ENCODE data around the gene ABHD16B.
"Not testable (repeated sequence)": the region's sequence is repeated elsewhere in the genome, so short reads cannot be mapped to it uniquely, and the experiment has no call there.

Gene ABHD16B

DNA sequence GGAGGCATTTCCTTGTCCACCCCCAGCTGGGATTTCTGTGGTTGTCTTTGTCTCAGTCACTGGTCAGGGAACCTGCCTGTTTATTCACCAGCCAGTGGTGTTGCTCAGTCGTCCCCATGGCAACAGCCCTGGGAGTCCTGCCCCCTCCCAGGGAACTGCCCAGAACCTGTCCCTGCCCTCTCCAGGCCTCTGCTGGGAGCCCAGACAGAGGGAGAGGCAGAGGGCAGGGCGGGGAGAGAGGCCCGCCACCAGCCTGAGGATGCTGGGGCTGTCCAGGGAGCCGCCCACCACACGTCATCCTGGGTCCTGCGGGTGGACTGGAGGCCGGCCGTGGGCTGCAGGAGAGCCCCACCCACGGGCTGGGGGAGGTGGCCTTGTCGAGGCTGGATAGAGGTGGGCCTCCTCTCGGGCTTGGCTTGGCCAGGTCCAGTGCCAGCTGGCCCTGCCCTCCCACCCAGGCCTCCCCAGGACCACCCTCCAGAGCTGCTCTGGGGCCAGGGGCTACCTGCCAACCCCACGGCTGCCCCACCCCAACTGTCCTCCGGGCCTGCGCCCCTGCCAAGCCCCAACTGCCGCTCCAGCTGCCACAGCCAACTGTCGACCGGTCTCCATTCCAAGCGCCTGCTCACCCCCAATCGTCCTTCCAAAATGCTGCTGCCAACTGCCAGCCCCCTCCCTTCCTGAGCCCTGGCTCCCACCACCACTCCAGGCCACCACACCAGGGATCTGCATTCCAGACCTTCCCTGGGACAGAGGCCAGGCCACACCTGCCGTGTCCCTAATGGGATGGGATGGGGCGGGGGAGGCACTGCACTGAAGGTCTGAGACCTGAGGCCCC, 26.1 kb upstream of the ABHD16B start:
- no peak for DNase-seq (ENCODE audit: low read depth)

DNA sequence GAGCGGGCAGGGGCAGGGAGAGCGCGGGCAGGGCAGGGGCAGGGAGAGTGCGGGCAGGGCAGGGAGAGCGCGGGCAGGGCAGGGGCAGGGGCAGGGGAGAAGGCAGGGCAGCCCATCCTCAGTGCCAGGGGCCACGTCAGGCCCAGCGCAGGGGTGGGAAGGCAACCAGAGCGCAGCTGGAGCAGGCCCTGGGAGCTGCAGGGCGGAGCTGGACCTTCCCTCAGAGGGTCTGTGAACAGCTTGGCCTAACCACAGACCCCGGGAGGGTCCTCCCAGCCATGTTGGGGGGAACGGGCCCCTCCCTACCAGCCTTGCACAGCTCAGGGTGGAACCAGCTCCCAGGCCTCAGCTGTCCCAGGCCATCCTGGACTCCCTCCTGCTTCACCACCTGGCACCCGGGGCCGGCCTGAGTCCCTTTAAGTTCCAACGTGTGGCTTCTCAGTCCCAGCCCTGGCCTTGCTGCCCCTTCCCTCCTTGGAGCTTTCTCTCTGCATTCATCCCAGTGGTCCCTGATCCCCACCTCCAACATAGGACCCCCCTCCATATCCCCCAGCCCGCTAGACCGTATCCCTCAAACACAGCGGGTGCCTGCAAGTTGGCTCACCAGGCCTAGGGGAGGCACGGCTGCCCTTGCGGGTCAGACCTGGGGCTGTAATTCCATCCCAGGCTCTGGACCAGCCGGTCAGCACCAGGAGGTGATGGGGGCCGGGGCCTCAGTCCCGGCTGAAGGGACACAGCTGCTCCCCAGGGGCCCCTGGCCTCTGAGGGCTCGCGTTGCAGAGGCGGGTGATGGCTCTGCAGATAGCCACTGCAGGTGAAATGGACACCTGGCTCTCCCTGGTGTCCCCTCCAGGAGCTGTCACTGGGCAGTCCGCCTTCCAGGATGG, 24.6 kb upstream of the ABHD16B start:
- DNase-seq (ENCODE audit: low read depth): no peak

DNA sequence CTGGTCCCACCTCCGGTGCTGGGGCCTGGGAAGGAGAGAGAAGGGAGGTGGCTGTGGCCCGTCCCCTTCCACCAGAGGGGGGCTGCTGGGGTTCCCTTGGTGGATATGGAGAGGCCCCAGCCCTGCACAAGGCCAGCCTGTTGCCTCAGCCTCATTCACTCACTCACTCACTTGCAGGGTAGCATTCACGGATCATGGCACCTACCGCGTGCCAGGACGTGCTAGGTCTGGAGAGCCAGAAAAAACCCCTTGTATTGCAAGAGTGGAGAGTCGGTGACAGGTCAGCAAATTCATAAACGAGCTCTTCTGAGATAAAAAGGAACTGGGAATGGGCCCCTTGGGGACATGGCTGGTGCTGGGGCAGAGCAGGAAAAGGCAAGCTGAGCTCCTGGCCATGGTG, 23.8 kb upstream of the ABHD16B start:
- no peak for DNase-seq (ENCODE audit: low read depth)

DNA sequence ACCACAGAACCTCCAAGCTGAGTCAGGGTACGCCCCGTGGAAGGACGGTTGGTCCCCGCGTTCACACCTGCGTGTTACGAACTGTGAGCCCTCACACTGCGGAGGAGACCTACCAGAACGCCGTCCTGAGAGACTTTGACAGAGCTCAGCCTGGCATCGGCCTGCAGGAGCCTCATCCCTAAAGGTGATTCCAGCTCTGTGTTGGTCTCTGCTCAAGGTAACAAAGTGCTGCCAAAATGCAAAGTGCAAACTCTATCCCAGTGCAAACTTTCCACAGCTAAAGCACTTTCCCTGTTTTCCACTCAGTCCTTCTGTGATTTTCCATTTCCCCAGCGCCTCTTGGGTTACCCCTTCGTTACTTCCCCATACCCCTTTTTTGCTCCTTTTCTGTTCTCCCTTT, 21.7 kb upstream of the ABHD16B start:
- DNase-seq (ENCODE audit: low read depth): no peak

DNA sequence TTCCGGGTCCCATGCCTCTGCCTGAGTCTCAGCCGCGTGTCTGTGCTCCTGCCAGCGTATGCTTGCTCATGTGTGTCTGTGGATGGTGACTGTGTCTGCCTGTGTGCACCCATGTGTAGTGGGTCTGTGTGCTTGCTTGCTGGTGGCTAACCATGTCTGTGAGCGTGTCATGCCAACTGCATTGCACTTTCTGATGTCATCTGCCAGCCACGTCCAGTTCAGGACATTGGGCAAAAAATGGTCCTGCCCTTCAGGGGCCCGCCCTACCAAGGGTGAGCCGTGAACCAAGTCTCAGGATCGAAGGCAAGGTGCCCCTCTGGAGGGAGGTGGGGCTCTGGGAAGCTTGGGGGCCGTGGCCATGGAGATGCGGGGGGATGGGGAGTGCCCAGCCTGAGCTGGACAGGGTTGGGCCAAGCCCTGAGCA, 20.9 kb upstream of the ABHD16B start:
- no peak for DNase-seq (ENCODE audit: low read depth)

DNA sequence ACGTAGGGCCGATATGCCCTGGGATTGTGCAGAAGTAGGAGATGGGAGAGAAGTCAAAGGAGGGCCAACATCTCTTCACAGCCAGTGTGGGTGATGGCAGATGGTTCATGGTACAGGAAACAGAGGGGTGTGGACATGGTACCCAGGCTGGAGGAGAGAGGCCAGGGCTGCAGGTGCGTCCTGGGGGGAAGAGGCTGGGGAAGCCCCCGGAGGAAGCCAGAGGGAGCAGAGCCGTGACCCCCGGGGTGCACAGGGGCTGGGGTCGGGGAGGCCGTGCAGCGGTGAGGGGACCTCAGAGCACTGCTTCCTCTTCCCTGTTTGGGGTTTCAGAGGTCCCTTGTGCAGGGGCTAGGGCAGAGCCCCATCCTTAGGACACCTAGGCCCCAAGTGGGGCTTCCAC, 19.0 kb upstream of the ABHD16B start:
- DNase-seq (ENCODE audit: low read depth): no peak

DNA sequence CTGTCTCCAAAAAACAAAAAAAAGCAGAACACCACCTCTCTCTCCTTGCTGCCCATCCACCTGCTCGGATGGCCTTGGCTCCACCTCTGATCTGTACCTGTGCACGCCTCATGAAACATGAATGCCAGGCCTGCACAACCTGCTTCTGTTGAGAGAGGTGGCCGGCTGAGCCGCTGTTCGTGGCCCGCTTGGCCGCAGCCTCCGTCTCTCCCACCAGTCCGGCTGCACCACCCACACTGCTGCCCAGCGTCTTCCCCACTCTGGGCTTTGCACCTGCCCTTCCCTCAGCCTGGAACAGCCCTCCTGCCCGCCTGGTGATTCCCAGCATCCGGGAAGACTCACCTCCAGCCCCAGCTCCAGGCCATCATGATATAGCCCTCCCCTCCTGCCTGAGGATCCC, 18.1 kb upstream of the ABHD16B start:
- DNase-seq (ENCODE audit: low read depth): no peak

DNA sequence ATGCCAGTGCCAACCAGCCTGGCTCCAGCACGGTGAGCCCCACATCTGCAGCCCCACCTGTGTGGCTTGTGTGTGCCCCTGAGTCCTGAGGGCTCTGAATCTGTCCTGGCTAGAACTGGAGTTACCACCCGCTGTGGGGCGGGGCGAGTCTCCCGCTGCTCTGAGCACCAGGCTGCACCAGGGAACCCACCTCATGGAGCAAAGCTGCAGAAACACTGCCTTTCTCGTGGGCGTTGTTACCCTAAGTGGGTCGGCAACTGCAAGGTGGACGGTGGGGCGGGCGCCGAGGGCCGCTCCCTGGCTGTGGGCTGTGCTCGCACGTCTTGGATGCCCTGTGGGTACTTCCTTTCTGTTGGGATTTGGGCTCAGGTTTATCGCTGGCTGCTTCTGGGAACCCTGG, 17.5 kb upstream of the ABHD16B start:
- no peak for DNase-seq (ENCODE audit: low read depth)

DNA sequence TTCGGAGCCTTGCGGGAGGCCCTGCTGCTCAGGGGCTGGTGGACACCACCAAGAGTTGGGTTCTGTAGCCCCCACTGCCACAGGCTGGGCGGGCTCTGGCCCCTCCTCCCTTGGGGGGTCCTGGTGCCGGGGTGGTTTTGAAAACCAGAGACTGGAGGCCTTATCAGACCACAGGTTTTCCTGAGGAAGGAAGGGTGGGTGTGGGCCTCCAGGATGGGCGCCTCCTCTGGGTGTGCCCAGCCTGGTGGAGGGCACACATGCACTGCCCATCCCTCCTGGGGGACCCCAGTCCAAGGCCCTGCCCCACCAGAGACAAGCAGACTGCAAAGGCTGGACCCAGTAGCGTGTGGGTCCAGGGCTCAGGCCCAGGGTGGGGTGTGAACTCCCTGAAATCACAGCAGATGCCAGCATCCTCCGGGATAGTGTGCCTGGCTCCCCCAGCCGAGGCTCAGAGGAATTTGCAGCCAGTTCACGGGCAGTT, 16.7 kb upstream of the ABHD16B start:
- DNase-seq (ENCODE audit: low read depth): no peak

DNA sequence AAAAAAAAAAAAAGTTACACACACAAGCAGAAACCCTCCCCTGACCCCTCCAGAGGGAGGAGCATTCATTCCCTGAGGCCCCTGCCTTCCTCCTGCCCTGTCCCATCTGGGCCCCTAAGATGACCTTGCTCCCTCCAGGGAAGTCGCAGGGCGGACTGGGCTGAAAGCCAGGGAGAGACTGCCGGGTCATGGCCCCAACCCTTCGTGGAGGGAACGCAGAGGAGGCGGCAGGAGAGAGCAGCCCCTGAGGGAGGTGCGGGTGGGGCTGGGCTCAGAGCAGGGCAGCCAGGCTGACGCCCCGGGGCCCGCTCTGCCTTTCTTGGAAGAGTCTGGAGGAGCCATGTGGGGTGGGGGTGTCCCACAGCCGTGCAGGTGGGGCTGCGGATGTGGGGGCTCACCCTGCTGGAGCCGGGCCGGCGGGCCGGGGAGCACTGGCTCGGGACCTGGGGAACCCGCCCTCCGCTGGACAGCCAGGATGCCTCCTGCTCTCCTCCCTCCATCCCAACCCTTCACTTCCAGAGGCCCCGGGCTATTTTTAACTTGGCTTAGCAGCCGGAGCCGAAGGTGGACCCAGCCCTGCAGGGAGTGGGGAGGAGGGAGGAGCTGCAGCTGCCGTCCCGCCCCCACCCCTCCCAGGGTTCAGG, 15.0 kb upstream of the ABHD16B start:
- DNase-seq (ENCODE audit: low read depth): no peak

DNA sequence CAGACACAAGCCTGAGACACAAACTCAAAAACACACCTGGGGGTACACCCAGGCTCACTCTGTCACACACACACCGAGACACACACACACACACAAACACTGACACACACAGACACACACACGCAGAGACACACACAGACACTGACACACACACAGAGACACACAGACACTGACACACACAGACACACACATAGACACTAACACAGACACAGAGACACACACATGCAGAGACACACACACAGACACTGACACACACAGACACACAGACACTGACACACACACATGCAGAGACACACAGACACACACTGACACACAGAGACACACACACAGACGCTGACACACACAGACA, 14.4 kb upstream of the ABHD16B start:
- no peak for DNase-seq (ENCODE audit: low read depth)

DNA sequence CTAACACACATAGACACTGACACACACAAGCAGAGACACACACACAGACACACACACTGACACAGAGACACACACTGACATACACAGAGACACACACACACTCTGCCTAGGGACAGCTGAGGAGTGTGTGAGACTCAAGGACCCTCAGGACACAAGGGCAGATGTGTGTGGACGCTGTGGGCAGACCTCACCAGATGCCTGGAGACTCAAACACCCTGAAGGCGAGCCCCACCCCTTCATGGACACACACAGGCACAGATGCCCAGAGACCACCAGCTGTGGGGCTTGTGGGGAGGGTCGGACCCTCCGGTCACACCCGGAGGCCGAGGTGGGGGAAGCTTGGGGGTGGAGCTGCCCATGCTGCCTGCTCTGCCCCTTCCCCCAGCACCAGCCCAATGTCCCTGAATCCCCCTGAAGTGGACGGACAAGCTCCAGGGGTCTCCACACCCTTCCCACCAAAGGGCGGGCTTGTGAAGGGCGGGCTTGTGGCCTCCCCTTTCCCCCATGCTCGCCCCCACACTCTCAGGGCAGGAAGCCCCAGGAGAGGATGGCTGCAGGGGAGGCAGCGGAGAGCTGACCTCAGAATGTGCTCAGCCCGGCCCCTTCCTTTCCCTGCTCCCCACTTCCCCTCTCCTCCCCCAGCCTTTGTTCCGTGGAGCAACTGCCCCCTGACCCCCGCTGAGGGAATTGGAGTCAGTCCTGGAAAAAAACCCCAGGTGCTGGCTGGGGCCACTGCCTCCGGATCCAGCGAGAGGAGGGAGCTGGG, 13.9 kb upstream of the ABHD16B start:
- DNase-seq (ENCODE audit: low read depth): no peak

DNA sequence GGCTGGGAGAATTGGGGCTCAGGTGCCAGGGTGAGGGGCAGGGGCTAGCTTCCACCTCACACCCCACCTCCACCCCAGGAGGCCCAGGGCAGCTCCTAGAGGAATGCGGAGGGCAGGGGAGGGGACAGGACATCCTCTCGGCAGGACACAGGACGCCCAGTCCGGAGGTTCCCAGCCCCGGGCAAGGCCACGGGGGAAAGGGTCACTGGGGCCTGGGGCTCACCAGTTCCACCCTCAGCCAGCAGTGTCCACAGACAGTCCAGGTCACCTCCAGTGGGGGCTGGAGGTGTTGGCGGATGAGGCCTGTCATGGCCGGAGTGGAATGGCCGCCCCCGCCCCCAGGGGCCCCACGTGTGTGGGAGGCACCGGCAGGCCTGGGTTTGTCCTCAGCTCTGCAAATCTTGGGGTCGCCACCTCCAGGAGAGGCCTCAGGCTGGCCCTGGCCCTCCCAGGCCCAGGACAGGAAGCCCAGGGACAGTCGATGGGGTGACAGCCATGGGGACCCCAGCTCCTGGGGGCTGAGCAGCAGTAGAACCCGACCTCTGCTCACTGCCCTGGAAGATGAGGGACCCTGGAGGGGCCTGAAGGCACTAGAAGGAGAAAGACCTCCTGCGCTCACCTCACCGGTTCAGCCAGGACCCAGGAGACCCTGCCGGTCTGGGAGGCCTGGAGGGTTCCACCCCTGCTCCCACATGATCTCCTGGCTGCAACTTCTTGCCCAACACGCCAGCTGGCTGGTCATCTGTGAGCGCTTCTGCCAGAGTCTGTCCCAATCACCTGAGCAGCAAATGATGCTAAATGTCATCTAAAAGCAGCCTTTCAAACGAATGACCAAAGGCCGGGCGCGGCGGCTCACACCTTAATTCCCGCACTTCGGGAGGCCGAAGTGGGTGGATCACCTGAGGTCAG, 13.0 kb upstream of the ABHD16B start:
- no peak for DNase-seq (ENCODE audit: low read depth)

DNA sequence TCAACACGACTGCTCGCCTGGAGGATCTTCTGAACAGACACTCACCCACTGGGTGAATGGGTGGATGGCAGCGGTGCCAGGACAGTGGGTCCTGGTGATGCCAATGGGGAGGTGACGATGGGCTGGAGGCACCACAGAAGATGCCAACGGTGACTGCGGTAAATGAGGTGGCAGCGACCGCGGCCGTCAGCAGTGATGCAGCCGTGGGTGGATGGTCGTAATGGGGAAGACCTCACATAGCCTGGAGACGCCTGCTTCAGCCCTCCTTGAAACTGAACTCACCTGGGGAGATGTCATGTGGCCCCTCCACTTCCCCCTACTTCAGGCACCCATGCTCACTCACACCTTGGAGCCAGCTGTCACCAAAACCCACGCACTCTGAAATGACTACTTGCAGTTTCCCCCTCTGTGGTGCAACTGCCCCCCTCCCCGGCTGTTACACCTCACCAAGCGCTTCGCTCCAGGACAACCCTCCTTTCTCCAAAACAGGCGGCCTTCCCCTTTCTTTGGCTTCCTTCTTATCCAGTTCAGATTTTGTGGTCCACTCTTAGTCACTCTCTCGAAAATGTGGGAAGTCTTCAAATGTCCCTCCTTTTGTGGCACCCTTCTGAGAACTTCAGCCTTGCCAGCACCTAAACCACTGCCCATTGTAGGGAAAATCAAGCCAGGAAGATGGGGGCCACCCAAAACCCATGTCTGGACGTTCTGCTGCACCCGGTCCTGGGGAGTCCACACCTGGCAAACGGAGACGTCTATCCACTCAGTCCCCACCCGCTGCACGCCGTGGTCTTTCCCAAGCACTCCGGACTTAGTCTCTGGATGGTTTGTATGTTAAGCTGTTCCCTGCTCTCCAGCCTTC, 10.4 kb upstream of the ABHD16B start:
- DNase-seq (ENCODE audit: low read depth): no peak

DNA sequence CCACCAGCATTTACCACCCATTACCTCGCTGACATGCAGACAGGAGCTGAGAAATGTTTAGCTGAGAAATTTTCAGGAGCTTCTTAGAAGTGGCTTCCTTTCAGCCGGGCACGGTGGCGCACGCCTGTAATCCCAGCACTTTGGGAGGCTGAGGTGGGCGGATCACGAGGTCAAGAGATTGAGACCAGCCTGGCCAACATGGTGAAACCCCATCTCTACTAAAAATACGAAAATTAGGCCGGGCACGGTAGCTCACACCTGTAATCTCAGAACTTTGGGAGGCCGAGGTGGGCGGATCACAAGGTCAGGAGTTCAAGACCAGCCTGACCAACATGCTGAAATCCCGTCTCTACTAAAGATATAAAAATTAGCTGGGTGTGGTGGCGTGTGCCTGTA, 9.8 kb upstream of the ABHD16B start:
- DNase-seq (ENCODE audit: low read depth): not testable (repeated sequence)

DNA sequence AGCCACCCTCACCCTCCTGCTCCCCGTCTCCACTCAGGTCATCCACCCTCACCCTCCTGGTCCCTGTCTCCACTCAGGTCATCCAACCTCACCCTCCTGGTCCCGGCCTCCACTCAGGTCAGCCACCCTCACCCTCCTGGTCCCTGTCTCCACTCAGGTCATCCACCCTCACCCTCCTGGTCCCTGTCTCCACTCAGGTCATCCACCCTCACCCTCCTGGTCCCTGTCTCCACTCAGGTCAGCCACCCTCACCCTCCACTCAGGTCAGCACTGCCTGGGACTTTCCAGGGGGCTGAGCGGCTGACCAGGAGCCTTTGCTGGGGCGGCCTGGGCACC, 7.6 kb upstream of the ABHD16B start:
- DNase-seq (ENCODE audit: low read depth): not testable (repeated sequence)

DNA sequence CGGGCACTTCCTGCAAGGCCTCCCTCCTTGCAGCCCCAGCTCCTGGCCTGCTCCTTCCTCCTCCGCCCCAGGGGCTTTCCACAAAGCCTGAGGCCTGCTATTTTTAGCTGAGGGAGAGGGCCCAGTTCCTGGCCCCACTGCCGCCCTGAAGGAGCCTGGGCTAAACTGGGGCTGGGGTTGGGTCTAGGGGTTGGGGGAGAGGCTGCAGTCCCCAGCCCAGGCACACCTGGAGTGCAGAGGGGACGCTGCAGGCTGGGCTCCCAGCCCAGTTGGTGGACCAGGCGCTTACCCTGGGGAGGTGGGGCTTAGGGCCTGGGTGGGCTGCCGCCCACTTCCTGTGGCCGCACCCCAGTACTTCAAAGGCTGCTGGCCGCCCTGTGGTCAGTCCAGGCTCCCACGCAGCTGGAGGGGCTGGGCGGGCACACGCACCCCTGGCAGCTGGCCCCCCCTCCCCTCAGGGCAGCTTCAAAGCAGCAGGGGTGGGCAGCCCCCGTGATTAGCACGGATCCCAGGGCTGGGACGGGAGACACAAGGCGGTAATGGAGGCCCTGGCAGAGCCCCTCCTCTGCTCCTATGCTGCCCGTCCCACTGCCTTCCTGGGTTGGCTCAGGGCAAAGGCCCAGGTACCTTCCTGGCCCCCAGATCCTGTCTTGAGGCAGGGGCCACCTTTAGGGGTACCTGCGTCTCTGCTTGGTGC, 7.1 kb upstream of the ABHD16B start:
- no peak for DNase-seq (ENCODE audit: low read depth)

DNA sequence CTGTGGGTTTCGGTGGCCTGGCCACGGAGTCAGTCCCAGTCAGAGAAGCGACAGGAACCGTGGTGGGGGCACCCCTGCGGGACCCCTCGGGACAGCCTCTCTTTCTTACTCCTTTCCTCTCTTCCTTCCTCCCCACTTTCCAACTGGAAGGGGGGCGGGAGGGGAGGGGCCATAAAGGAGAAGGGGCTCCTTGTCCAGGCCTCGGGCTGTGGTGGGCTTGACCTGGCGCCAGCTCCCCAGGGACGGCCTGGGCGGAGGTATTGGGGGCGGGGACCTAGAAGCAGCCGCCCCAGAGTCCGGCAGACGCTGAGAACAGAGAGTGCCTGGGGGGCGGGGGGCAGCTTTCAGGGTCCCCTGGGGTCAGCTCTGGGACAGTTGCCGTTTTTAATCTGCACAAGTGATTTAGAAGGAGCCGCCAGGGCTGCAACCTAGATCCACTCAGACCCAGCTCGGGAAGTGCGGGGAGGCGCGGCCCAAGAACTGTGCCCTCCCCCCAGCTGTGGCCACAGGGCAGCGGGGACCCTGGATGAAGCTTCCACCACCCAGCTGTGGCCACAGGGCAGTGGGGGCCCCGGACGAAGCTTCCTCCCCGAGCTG, 6.4 kb upstream of the ABHD16B start:
- DNase-seq (ENCODE audit: low read depth): no peak
